Measurements from ENCODE around the gene FXR2.

Gene FXR2

DNA sequence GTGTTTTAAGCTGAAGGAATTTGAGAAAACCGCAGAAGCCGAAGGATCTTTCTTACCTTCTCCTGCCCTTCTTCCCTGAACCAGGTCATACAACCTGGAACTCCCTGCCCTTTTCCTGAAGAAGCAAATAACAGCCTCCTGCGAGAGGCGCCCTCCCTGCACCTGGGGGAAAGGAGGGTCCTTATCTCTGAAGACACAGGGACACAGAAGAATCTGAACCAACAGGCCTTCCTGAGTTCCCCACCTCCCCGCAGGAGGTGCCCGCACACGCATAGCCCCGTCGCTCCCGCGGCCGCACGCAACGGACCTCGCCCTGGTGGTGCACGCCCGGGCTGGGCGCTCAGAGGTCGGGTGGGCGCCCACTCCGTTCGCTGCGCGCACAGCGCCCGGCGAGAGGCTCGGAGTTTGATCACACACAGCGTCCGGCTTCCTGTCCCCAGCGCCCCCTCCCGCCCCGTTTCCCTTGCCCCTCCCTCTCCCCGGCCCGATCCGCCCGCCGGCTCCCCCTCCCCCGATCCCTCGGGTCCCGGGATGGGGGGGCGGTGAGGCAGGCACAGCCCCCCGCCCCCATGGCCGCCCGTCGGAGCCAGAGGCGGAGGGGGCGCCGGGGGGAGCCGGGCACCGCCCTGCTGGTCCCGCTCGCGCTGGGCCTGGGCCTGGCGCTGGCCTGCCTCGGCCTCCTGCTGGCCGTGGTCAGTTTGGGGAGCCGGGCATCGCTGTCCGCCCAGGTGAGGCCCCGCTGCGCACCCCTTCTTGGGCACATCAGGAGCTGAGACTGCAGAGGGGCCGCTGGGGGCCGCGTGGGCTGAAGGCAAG lies 65.9 kb downstream of the FXR2 start, which contains the start of gene TNFSF12:
Gene TNFSF12, plus strand, starts transcription at position 474 of the 816 bp plus-strand sequence. Its CDS starts 96 bp downstream, at position 570.
- DNase-seq (ENCODE audit: low spot score), result no peak

DNA sequence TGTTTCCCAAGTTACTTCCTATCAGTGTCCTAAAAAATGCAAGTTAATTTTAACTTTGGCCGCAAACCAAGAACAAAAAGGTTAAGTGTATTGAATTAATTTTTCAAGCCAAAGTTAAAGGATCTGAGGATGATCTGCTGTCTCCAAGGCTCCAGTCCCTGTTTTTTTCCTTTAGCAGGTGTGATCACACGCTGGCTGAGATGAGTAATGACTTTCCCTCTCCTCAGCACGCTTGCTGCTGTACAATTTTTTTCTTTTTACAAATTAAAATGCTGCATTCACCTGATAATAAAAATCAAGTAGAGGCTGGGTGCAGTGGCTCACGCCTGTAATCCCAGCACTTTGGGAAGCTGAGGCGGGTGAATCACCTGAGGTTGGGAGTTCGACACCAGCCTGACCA lies 69.8 kb downstream of the FXR2 start:
- DNase-seq (ENCODE audit: low spot score), result no peak
